ENCODE results near the gene SUPT16H. TPM values are rescaled to one million over a fixed set of nuclear protein-coding genes. Genes with fewer than 3 reads are reported as not detected.

Gene SUPT16H
- total RNA-seq, 2 donors from 2014 or later = 50.3 to 83.2 TPM

- 32% methylated on average over 3 of the region's 3 CpGs for WGBS
- Histone ChIP-seq H3K4me1 (replicated peaks) (no peaks in the 10 kb centered on the region), H3K4me3 (no peak overlapping the region), H3K36me3 (no peaks in the 10 kb centered on the region), H3K9me3 (no peaks in the 10 kb centered on the region), H3K27me3 (replicated peaks; ENCODE audit: insufficient read depth) (no peaks in the 10 kb centered on the region), H3K27ac (no peak overlapping the region)
- no peak for DNase-seq (ENCODE audit: low spot score)
- TF ChIP-seq POLR2A (IDR thresholded peaks at IDR 0.05) = no peak
- TF ChIP-seq POLR2AphosphoS5 (IDR thresholded peaks at IDR 0.05) = no peak
- intact Hi-C loops (cut with DNase I) = no loop called here
These were observed 66.4 kb downstream of the SUPT16H start for GRCh38 chr14:21317398-21317797.

DNA sequence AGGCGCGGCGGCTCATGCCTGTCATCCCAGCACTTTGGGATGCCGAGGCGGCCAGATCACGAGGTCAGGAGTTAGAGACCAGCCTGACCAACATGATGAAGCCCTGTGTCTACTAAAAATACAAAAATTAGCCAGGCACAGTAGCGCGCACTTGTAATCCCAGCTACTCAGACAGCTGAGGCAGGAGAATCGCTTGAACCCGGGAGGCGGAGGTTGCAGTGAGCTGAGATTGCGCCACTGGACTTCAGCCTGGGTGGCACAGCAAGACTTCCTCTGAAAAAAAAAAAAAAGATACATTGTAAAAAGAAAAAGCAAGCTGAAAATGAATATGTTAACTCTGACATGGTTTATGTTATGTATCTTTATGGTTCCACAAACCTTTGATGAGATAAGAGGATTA is 70.3 kb downstream of the SUPT16H start:
- Histone ChIP-seq H3K9me3 (no peaks in the 10 kb centered on the region), H3K36me3 (no peaks in the 10 kb centered on the region), H3K27me3 (replicated peaks; ENCODE audit: insufficient read depth) (no peaks in the 10 kb centered on the region), H3K4me1 (replicated peaks) (no peaks in the 10 kb centered on the region), H3K27ac (no peak overlapping the region), H3K4me3 (no peak overlapping the region)
- WGBS = 84% methylated on average over 12 of the region's 12 CpGs
- no peak for TF ChIP-seq POLR2A (IDR thresholded peaks at IDR 0.05)
- TF ChIP-seq POLR2AphosphoS5 (IDR thresholded peaks at IDR 0.05) = no peak
- TF ChIP-seq, protein P1, sequence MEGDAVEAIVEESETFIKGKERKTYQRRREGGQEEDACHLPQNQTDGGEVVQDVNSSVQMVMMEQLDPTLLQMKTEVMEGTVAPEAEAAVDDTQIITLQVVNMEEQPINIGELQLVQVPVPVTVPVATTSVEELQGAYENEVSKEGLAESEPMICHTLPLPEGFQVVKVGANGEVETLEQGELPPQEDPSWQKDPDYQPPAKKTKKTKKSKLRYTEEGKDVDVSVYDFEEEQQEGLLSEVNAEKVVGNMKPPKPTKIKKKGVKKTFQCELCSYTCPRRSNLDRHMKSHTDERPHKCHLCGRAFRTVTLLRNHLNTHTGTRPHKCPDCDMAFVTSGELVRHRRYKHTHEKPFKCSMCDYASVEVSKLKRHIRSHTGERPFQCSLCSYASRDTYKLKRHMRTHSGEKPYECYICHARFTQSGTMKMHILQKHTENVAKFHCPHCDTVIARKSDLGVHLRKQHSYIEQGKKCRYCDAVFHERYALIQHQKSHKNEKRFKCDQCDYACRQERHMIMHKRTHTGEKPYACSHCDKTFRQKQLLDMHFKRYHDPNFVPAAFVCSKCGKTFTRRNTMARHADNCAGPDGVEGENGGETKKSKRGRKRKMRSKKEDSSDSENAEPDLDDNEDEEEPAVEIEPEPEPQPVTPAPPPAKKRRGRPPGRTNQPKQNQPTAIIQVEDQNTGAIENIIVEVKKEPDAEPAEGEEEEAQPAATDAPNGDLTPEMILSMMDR (IDR thresholded peaks at IDR 0.05) = no peak
- no peak for DNase-seq (ENCODE audit: low spot score)
- intact Hi-C loops (cut with DNase I) = no loop called here

- Histone ChIP-seq H3K27ac (no peak overlapping the region), H3K27me3 (replicated peaks; ENCODE audit: insufficient read depth) (no peaks in the 10 kb centered on the region), H3K36me3 (no peaks in the 10 kb centered on the region), H3K4me3 (no peak overlapping the region), H3K4me1 (replicated peaks) (no peaks in the 10 kb centered on the region), H3K9me3 (no peaks in the 10 kb centered on the region)
- WGBS = 81% methylated on average over 2 of the region's 2 CpGs
- no peak for TF ChIP-seq POLR2AphosphoS5 (IDR thresholded peaks at IDR 0.05)
- TF ChIP-seq, protein P1 (IDR thresholded peaks at IDR 0.05) = no peak
- TF ChIP-seq POLR2A (IDR thresholded peaks at IDR 0.05) = no peak
- DNase-seq (ENCODE audit: low spot score) = no peak
- intact Hi-C loops (cut with DNase I) = no loop called here
These were observed 72.2 kb downstream of the SUPT16H start for GRCh38 chr14:21311614-21312013.

- H3K27me3 ChIP-seq (replicated peaks; ENCODE audit: insufficient read depth) = no peaks in the 10 kb centered on the region
- no peak for TF ChIP-seq POLR2AphosphoS5 (IDR thresholded peaks at IDR 0.05)
- TF ChIP-seq POLR2A (IDR thresholded peaks at IDR 0.05) = no peak
- TF ChIP-seq, protein P1 (IDR thresholded peaks at IDR 0.05) = no peak
- H3K9me3 ChIP-seq = no peaks in the 10 kb centered on the region
- intact Hi-C loops (cut with DNase I) = no loop called here
- no peaks in the 10 kb centered on the region for H3K36me3 ChIP-seq
- 92% methylated on average over 3 of the region's 3 CpGs for WGBS
- H3K27ac ChIP-seq = no peak overlapping the region
- no peak overlapping the region for H3K4me3 ChIP-seq
- DNase-seq (ENCODE audit: low spot score) = no peak
- no peaks in the 10 kb centered on the region for H3K4me1 ChIP-seq (replicated peaks)
These were observed 73.9 kb downstream of the SUPT16H start for GRCh38 chr14:21309956-21310355.

GRCh38 chr14:21309238-21309636 is 74.6 kb downstream of the SUPT16H start:
- TF ChIP-seq, protein P1 (IDR thresholded peaks at IDR 0.05) = no peak
- TF ChIP-seq POLR2AphosphoS5 (IDR thresholded peaks at IDR 0.05) (no peak), POLR2A (IDR thresholded peaks at IDR 0.05) (no peak)
- H3K36me3 ChIP-seq = no peaks in the 10 kb centered on the region
- H3K27me3 ChIP-seq (replicated peaks; ENCODE audit: insufficient read depth) = no peaks in the 10 kb centered on the region
- DNase-seq (ENCODE audit: low spot score) = no peak
- H3K4me1 ChIP-seq (replicated peaks) = no peaks in the 10 kb centered on the region
- H3K9me3 ChIP-seq = no peaks in the 10 kb centered on the region
- intact Hi-C loops (cut with DNase I) = no loop called here
- H3K4me3 ChIP-seq = peak overlapping the region; percentile 16 to 34
- WGBS = 72% methylated on average over 8 of the region's 8 CpGs
- peak overlapping the region; percentile 57 to 82 for H3K27ac ChIP-seq

Data from prostate gland (tissue), 2 donors.